ENCODE results near the gene CD28. TPM values are rescaled to one million over a fixed set of nuclear protein-coding genes. Genes with fewer than 3 reads are reported as not detected.

CD28 gene
- total RNA-seq, 2 donors from 2014 or later: 3.5 to 4.3 TPM

- Histone ChIP-seq H3K4me1 (ENCODE audit: control insufficient read depth in 1 of 2, low read depth in 2 of 2) (no peaks in the 10 kb centered on the region), H3K9me3 (no peaks in the 10 kb centered on the region), H3K36me3 (no peaks in the 10 kb centered on the region), H3K27ac (no peak overlapping the region), H3K27me3 (replicated peaks; ENCODE audit: insufficient read depth) (no peaks in the 10 kb centered on the region), H3K4me3 (no peak overlapping the region)
- TF ChIP-seq CTCF (IDR thresholded peaks at IDR 0.05): no peak
- ATAC-seq (ENCODE audit: insufficient number of reproducible peaks, low FRiP score, low read depth) (no peak), DNase-seq (ENCODE audit: low spot score) (no peak)
These were observed 28.0 kb downstream of the CD28 start for GRCh38 chr2:203734276-203734983.

GRCh38 chr2:203737360-203737759 lies 30.9 kb downstream of the CD28 start:
- Histone ChIP-seq H3K9me3 (no peaks in the 10 kb centered on the region), H3K27ac (no peak overlapping the region), H3K27me3 (replicated peaks; ENCODE audit: insufficient read depth) (no peaks in the 10 kb centered on the region), H3K4me1 (ENCODE audit: control insufficient read depth in 1 of 2, low read depth in 2 of 2) (no peaks in the 10 kb centered on the region), H3K36me3 (no peaks in the 10 kb centered on the region), H3K4me3 (no peak overlapping the region)
- DNase-seq (ENCODE audit: low spot score) (no peak), ATAC-seq (ENCODE audit: insufficient number of reproducible peaks, low FRiP score, low read depth) (no peak)
- no peak for TF ChIP-seq CTCF (IDR thresholded peaks at IDR 0.05)

GRCh38 chr2:203739351-203739750 lies 32.9 kb downstream of the CD28 start:
- H3K27me3 ChIP-seq (replicated peaks; ENCODE audit: insufficient read depth): no peaks in the 10 kb centered on the region
- TF ChIP-seq CTCF (IDR thresholded peaks at IDR 0.05): no peak
- DNase-seq (ENCODE audit: low spot score) (no peak), ATAC-seq (ENCODE audit: insufficient number of reproducible peaks, low FRiP score, low read depth) (no peak)
- no peak overlapping the region for H3K4me3 ChIP-seq
- H3K9me3 ChIP-seq: no peaks in the 10 kb centered on the region
- peaks cover 7 to 16% of the 10 kb centered on the region in 2 donors for H3K4me1 ChIP-seq (ENCODE audit: control insufficient read depth in 1 of 2, low read depth in 2 of 2)
- no peak overlapping the region for H3K27ac ChIP-seq
- no peaks in the 10 kb centered on the region for H3K36me3 ChIP-seq

- DNase-seq (ENCODE audit: low spot score) (no peak), ATAC-seq (ENCODE audit: insufficient number of reproducible peaks, low FRiP score, low read depth) (no peak)
- H3K27ac ChIP-seq: no peak overlapping the region
- TF ChIP-seq CTCF (IDR thresholded peaks at IDR 0.05): no peak
- H3K9me3 ChIP-seq: no peaks in the 10 kb centered on the region
- peaks cover 7 to 18% of the 10 kb centered on the region in 2 donors for H3K4me1 ChIP-seq (ENCODE audit: control insufficient read depth in 1 of 2, low read depth in 2 of 2)
- no peak overlapping the region for H3K4me3 ChIP-seq
- no peaks in the 10 kb centered on the region for H3K27me3 ChIP-seq (replicated peaks; ENCODE audit: insufficient read depth)
- H3K36me3 ChIP-seq: no peaks in the 10 kb centered on the region
These were observed 34.4 kb downstream of the CD28 start for GRCh38 chr2:203740871-203741281.

GRCh38 chr2:203741566-203741965 lies 35.1 kb downstream of the CD28 start:
- no peak overlapping the region for H3K27ac ChIP-seq
- H3K27me3 ChIP-seq (replicated peaks; ENCODE audit: insufficient read depth): no peaks in the 10 kb centered on the region
- no peak overlapping the region for H3K4me3 ChIP-seq
- H3K36me3 ChIP-seq: no peaks in the 10 kb centered on the region
- no peak for TF ChIP-seq CTCF (IDR thresholded peaks at IDR 0.05)
- H3K9me3 ChIP-seq: no peaks in the 10 kb centered on the region
- ATAC-seq (ENCODE audit: insufficient number of reproducible peaks, low FRiP score, low read depth) (no peak), DNase-seq (ENCODE audit: low spot score) (no peak)
- peaks cover 7 to 18% of the 10 kb centered on the region in 2 donors for H3K4me1 ChIP-seq (ENCODE audit: control insufficient read depth in 1 of 2, low read depth in 2 of 2)

Measured in thoracic aorta (tissue), 2 donors.